Omental fat pad (tissue), 4 donors: Measurements from ENCODE around the gene CAMK1D. TPM values are rescaled to one million over a fixed set of nuclear protein-coding genes. Genes with fewer than 3 reads are reported as not detected.
"Not testable (repeated sequence)": the region's sequence is repeated elsewhere in the genome, so short reads cannot be mapped to it uniquely, and the experiment has no call there.

ENCODE experiments used
- ATAC-seq: fragments of 150-250 bp; one replicate; pipeline ENCODE4 v1.9.1; 2016; ENCODE audit warnings: mild to moderate bottlenecking, moderate library complexity; ENCODE audit not compliant: low FRiP score
- DNase-seq: peaks from one replicate; pipeline ENCODE4 v3.0.0-alpha.2; 2019; ENCODE audit warnings: low spot score
- total RNA-seq, 4 donors: library from RNA; depleted of rRNA; stranded (reverse); fragments of >200 nt; gene quantifications; one replicate each; pipeline ENCODE4 v1.1.0, GENCODE V29; 2016
- TF ChIP-seq, protein P1 (sequence below), 3 donors: fragments of 450-650 bp; IDR thresholded peaks; one replicate each; pipeline ENCODE4 v1.5.1; 2016 to 2017; ENCODE audit warnings: antibody characterized with exemption in 3 of 3, mild to moderate bottlenecking in 3 of 3, moderate library complexity in 2 of 3

The CAMK1D gene
- total RNA-seq, 4 donors from 2014 or later, result 6.0 to 15.8 (median 8.8) TPM

DNA sequence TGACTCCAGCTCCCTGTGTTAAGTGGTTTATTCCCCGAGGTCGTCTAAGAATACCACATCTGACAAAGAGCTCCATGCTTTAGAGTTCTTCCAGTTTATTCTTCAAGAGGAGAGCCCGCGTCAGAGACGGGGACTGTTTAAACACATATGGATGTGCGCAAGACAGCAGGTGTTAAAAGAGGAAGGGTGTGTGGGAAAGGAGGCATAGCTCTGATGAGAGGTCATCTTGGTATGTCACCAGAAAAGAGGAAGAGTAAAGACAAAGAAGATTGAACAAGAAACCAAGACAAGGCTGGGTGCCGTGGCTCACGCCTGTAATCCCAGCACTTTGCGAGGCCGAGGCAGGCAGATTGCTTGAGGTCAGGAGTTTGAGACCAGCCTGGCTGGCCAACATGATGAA is 393.4 kb downstream of the CAMK1D start:
- TF ChIP-seq, protein P1, sequence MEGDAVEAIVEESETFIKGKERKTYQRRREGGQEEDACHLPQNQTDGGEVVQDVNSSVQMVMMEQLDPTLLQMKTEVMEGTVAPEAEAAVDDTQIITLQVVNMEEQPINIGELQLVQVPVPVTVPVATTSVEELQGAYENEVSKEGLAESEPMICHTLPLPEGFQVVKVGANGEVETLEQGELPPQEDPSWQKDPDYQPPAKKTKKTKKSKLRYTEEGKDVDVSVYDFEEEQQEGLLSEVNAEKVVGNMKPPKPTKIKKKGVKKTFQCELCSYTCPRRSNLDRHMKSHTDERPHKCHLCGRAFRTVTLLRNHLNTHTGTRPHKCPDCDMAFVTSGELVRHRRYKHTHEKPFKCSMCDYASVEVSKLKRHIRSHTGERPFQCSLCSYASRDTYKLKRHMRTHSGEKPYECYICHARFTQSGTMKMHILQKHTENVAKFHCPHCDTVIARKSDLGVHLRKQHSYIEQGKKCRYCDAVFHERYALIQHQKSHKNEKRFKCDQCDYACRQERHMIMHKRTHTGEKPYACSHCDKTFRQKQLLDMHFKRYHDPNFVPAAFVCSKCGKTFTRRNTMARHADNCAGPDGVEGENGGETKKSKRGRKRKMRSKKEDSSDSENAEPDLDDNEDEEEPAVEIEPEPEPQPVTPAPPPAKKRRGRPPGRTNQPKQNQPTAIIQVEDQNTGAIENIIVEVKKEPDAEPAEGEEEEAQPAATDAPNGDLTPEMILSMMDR (IDR thresholded peaks at IDR 0.05), result no peak
- DNase-seq (no peak), ATAC-seq (no peak)

DNA sequence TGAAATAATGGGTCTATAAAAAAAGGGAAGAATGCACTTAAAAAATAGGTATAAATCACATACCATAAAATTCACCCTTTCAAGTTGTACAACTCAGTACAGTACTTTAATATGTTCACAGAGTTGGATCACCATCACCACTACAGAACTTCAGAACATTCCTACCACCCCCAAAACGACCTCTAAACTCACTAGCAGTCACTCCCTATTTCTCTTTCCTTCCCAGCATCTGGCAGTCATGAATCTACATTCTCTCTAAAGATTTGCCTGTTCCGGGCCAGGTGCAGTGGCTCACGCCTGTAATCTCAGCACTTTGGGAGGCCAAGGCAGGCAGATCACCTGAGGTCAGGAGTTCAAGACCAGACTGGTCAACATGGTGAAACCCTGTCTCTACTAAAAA is 394.1 kb downstream of the CAMK1D start:
- not testable (repeated sequence) for DNase-seq, ATAC-seq

DNA sequence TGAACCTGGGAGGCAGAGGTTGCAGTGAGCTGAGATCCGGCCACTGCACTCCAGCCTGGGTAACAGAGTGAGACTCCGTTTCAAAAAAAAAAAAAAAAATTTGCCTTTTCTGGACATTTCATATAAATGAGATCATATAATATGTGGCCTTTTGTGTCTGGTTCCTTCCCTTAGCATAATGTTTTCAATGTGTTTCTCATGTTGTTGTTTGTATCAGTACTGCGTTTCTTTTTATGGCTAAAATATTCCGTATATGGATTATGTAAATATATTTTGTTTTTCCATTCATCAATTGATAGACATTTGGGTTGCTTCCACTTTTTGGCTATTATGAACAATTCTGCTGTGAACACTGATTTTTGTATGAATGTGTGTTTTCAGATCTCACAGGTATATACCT is 394.6 kb downstream of the CAMK1D start:
- TF ChIP-seq, protein P1 (IDR thresholded peaks at IDR 0.05), result no peak
- no peak for ATAC-seq
- DNase-seq, result no peak

DNA sequence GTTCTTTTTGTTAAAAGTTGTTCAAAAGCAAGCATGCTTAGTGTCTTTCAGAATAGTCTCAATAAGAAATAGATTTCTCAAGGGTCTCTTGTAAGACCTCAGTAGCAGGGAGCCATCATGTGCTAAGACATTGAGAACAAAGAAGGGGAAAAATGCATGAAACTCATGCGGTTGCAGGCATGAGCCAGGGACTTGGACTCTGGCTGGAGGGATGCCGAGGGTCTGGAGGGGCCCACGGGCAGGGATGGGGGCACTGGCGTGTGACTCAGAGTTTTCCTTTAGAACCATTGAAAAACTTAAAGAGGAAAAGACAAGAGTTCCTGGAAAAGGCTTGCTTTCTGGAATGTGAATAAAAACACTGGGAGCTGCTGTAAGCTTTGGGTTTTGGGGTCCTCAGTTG is 398.8 kb downstream of the CAMK1D start:
- no peak for DNase-seq

DNA sequence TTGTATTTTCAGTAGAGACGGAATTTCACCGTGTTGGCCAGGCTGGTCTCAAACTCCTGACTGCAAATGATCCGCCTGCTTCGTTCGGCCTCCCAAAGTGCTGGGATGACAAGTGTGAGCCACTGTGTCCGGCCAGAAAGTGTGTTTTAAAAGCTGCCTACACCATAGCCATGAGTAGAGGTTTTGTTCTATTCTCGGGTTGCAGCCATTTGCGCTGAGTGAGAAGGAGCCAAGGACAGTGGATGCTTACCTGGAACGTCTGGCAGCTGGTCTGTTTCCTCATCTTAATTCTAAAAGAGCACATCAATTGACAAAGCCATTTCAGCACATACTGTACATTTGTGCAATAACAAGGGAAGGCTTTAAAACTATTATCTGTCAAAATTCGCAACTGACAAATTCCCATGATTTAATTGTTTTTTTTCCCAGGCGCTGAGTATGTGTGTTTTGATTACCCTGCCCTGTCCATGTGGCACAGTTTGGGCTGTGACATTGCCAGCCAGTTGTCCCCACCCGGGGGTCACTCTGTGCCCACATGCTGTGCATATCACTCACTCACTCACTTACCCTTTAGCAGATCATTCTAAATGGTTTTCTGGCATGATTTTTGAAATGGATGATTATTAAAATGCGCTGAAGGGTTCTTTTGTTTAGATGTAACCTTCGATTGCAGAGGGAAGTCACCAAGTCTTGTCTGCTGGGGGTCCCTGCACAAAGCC is 400.6 kb downstream of the CAMK1D start:
- ATAC-seq (no peak), DNase-seq (no peak)
- TF ChIP-seq, protein P1 (IDR thresholded peaks at IDR 0.05), result no peak

More for the DNA sequence above, 398.8 kb downstream of the CAMK1D start:
- no peak for ATAC-seq
- TF ChIP-seq, protein P1 (IDR thresholded peaks at IDR 0.05), result no peak

DNA sequence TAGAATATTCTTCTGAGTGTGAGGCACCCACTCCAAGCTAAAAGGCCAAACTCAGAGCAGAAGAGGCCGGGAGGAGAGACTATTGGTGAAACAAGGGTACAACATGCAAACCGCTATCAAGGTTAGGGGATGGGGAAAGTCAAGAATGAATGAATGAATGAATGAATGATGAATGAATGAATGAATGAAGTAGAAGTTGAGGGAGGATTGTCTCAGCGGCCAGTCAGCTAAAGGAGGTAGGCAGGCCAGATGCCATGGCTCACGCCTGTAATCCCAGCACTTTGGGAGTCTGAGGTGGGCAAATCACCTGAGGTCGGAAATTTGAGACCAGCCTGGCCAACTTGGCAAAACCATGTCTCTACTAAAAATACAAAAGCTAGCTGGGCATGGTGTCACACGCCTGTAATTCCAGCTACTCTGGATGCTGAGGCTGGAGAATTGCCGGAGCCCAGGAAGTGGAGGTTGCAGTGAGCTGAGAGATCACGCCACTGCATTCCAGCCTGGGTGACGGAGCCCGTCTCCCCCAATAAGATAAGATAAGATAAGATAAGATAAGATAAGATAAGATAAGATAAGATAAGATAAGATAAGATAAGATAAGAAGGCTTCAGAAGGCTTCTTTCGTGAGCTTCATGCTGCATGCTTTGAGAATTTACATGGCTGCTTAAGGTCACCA is 401.3 kb downstream of the CAMK1D start:
- DNase-seq, result no peak

DNA sequence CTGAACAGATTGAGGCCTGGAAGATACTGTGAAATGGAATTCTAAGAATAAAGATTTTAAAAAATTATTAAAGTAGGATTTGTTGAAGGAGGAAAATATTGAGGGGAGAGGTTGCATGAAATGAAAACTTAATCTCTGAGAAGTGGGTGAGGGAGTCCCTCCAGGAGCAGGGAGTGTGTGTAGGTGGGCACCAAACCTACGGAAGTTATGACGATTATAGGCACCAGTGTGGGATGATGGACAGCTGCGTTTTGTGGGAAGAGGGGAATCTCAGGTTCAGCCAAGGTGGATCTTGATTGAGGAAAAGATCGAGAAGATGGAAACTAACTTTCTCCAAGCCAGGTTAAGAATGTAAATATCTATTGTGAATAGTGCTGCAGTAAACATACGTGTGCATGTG is 405.7 kb downstream of the CAMK1D start:
- ATAC-seq (no peak), DNase-seq (no peak)
- TF ChIP-seq, protein P1 (IDR thresholded peaks at IDR 0.05), result no peak

More for the DNA sequence above, 401.3 kb downstream of the CAMK1D start:
- ATAC-seq, result no peak
- TF ChIP-seq, protein P1 (IDR thresholded peaks at IDR 0.05), result no peak
